DMS53 (cell line): ENCODE measurements around the gene RAB6B.

ENCODE experiments used
- DNase-seq: peaks from one replicate; lab custom pipeline; 2025; lab: John Stamatoyannopoulos, UW

Gene RAB6B

GRCh38 chr3:133856316-133856715 is 39.4 kb downstream of the RAB6B start:
- no peak for DNase-seq

DNA sequence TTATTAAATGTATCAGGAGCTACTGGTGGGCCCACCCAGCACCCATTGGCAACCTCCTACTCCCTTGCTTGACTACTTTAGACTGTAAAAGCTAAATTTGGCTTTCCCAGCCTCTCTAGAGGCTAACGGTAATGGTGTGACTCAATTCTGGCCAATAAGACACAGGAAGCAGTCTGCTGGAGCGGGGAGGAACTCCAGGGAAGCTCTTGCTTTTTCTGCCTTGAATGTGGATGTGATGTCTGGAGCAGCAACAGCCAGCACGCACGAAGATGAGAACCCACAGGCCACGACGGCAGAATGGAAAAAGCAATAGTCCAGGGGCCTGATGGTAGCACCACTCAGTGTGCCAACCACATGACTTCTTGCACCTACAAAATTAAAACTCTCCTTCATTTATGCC is 39.9 kb downstream of the RAB6B start:
- DNase-seq, result no peak

- DNase-seq, result no peak
Measured at GRCh38 chr3:133855002-133855370, 40.7 kb downstream of the RAB6B start.

DNA sequence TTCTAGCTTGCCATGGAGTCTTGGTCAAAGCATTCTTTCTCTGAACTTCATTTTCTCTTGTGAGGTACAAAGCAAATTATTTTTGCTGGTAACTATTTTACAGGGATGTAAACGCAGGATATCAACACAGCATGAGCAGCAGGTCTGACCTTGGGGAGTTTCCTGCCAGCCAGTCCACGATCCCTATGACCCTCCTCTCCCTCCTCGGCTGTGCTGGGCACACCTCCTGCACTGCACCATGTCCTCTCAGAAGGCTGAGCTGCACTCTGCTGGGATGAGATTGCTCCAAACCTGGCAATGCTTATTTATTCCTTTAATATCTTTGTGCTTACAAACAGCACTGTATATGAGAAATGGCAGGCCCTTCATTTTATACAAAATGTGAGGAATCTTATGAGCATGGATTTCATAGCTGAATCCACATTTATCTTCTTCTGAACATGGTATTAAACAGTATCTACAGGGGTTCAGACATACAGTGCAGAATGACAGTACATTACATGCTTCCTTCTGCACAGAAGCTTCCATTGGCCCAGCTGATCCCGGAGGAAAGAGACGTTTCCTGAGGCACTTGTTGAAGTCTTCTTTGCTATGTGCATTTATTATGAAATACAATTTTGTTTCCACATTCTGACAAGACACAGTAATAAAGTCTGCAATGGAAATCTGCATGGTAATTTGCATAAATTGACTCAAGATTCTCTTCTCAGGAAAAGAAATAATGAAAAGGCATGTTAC is 41.2 kb downstream of the RAB6B start:
- DNase-seq, result no peak

GRCh38 chr3:133853925-133854227 is 41.8 kb downstream of the RAB6B start:
- no peak for DNase-seq

DNA sequence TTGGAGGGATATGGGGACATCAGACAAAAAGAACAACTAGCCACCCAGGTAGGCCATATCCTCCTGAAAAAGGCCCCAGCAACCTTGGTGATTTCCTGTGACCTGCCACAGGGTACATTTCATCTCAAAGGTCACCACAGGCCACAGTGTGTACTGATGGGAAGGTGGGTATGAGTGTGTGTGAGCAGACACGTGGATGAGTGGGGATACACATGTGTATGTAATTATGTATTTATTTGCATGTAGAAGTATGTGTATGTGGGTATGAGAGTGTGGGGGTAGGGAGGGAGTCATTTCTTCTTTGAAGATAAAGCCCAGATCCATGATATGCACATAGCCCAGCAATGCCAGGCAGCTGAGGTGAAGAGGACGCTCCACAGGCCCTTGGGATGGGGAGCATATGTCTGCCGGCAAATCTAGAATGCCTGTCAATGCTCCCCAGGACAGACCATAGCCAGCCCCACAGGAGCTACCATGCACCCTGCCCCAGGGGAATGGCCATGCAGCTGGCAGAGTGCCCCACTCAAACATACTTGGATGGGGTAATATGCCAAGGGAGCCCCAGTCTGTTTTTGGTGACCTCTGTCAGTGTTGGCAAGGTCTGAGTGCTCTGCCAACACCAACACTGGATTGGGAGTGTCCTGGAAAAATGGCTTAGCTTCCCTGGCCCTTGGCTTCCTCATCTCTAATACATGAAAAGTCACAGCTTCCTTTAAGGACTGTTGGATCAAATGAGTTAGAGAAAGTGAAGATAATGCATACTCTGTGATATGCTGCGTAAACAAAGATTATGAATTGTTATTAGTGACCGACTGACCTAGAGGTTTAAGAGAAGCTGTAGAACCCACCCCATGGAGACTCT is 42.4 kb downstream of the RAB6B start:
- DNase-seq, result no peak

DNA sequence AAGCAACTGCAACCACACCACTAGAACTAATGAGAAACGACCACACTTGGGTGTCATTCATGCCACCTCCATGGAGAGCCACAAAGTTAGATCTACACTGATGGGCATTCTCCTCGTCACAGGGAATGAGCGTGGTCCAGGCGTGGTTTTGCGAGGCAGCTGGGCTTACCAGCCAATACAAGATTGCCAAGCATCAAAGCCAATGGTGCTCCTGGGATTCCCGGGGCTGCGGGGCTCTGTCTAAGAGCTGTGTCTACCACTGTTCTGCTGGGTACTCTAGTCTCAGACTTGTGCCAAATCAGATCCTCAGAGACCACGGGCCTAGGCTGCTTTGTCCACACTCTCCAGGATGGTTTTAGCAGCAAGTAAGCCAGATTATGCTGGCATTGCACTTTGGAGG is 43.8 kb downstream of the RAB6B start:
- no peak for DNase-seq

DNA sequence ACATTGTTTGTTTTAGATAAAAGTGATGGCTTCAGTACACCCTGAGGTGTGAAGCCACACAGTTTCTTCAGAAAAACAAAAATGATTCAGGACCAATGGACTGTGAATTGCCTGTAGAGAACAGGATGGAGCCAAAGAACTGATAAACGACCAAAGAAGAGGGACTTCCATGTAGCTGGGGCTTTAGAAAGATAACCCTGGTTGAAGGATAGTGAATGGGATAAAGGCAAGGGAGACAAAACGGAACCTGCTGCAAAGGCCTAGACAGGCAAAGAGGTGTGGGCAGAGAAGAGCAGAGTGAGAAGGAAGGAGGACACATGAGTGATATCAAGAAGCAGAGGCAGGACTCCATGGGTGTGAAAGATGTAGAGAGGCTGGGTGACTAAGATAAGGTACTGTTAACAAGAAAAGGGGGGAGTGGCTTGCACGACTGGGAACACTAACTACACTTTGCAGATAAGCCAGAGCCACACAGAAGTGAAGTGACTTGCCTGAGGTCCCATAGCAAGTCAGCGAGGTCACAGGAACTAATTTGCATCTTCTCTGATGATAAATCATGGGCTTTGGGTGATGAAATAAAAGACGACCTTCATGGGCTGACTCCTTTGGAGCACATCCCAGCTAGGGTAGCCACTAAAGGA is 44.3 kb downstream of the RAB6B start:
- no peak for DNase-seq

GRCh38 chr3:133850034-133850433 is 45.6 kb downstream of the RAB6B start:
- no peak for DNase-seq

DNA sequence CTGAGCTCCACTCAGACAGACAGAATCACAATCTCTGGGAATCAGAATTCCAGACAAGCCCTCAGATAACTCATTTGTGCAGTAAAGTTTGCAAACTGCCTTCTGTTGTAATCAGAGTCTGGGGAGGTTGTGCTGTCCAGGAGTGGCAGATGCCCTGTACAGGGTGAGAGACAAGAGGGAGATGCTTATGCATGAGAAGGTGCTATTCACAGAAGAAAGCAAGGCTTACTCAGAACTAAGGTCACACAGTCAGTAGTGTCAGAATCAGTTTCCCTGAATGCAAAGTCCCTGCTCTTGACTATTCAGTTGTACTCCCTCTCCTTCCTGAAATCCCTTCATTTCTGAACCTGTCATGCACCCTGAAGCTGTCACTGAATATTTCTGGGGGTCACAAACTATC is 46.3 kb downstream of the RAB6B start:
- DNase-seq, result no peak

- no peak for DNase-seq
Measured at GRCh38 chr3:133845127-133845526, 50.6 kb downstream of the RAB6B start.

DNA sequence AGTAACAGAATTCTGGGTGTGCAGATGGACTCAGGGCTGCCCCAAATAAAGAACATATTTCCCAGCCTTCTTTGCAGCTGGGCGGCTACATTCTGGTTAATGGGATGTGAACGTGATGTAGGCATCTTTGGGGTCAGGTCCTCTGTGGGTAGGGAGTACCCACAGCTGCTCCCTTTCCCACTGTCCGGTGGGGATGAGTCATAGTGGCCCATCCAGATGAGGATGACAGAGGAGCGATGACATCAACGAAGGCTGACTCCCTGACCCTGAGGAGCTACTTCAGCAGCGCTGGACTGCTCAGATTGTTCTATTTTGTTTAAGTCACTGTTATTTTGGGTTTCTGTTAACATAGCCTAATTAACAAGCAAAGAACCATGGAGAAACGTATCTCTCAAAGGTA is 52.0 kb downstream of the RAB6B start:
- peak; percentile 26 for DNase-seq

DNA sequence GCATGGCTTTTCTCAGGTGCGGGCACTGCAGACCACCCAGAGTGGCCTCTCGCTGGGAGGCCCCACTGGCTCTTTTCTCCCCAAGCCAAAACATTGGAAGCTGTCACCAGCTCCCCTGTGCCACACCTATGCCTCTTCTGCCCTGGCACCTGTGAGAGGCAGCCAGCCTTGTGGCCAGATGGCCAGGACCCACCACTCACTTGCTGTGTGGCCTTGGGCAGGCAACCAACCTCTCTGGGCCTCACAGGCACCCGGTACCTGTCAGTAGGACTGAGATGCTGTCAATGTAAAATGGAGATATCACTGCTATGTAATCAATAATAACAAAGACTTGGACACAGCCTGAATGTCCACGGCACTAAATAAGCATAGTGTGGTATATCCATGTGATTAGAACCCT is 53.5 kb downstream of the RAB6B start:
- DNase-seq, result no peak

GRCh38 chr3:133841196-133841595 is 54.5 kb downstream of the RAB6B start:
- DNase-seq, result no peak

- no peak for DNase-seq
Measured at GRCh38 chr3:133840767-133841166, 54.9 kb downstream of the RAB6B start.

- no peak for DNase-seq
Measured at GRCh38 chr3:133840055-133840737, 55.5 kb downstream of the RAB6B start.

DNA sequence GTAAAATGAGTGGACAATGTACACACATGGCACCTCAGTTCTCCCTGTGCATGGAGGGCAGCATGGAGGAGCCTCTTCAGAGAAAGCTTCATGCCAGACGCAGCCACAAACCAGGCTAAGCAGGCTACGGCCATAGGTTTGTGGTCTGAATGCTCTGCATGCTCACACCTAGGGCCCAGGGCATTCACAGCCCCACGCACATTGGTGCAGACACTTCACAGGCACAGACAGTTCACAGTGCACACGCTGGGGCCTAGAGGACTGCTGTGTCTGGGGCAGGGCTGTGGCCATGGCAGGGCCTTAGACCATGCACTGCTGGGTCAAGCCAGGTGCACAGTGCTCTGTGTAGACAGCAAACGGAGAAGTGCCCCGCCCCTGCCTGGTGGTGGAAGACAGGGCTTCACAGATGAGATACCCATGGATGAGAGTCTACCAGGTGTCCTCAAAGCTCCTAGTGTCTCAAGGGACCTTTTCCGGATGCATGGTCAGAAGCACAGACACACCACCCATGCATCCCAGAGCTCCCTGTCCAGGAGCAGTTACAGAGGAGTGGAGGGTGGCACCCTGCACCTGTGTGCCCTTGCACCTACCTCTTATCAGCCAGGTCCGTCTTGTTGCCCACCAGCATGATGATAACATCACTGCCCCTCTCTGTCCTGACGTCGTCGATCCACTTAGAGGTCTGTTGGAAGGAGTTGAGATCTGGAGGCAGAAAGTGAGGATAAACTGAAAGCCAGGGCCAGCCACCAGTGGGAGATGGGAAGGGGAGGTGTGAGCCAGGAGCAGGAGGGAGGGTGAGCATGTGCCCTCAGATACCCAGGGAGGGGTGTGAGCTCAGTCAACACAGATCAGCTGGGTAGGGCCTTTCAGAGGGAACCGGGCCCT is 56.5 kb downstream of the RAB6B start:
- no peak for DNase-seq

- no peak for DNase-seq
Measured at GRCh38 chr3:133838296-133838789, 57.3 kb downstream of the RAB6B start.

DNA sequence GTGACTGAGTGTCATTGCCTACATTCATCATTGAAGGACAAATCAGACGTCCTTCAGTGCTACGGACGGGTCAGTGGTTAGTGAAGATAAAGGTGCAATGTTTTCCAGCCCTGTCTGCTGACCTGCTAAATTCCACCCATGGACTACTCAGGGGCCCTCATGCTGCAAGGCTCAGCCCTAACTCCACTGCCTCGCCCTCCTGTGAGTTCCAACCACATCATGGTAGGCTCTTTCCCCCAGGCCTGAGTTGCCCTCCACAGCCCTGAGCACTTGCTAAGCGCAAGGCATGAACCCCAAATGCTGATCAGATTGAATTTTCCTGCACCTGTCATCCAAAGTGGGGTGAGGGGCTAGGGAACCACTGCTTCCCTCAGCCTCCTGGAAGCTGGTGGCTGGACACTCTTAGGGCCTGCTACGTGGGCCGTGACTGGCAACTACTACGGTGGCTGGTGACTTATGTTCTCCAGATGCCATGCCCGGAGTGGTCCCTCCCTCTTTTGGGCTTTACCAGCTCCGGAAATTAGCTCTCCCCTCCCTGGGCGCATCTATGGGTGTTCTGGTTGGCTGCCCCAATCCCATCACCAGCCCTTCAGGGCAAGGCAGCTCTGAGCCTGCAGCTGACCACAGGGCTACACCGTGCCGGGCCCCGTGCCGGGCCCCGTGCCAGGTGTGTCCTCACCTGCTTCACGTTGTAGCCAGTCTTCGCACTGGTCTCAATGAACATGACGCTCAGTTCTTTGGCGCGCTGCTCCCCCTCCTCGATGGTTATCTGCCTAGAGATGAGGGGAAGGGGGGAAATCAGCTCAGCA is 58.0 kb downstream of the RAB6B start:
- no peak for DNase-seq

GRCh38 chr3:133836497-133837158 is 59.1 kb downstream of the RAB6B start:
- DNase-seq, result no peak
